ENCODE results near the gene RTL1.

- TF ChIP-seq, protein P1, sequence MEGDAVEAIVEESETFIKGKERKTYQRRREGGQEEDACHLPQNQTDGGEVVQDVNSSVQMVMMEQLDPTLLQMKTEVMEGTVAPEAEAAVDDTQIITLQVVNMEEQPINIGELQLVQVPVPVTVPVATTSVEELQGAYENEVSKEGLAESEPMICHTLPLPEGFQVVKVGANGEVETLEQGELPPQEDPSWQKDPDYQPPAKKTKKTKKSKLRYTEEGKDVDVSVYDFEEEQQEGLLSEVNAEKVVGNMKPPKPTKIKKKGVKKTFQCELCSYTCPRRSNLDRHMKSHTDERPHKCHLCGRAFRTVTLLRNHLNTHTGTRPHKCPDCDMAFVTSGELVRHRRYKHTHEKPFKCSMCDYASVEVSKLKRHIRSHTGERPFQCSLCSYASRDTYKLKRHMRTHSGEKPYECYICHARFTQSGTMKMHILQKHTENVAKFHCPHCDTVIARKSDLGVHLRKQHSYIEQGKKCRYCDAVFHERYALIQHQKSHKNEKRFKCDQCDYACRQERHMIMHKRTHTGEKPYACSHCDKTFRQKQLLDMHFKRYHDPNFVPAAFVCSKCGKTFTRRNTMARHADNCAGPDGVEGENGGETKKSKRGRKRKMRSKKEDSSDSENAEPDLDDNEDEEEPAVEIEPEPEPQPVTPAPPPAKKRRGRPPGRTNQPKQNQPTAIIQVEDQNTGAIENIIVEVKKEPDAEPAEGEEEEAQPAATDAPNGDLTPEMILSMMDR (IDR thresholded peaks at IDR 0.05; ENCODE audit: insufficient read depth, low read length) = no peak
- TF ChIP-seq POLR2AphosphoS5 (IDR thresholded peaks at IDR 0.05; ENCODE audit: low read depth) = no peak
- no peak for TF ChIP-seq GABPA (IDR thresholded peaks at IDR 0.05; ENCODE audit: low read depth)
- TF ChIP-seq, protein P2, sequence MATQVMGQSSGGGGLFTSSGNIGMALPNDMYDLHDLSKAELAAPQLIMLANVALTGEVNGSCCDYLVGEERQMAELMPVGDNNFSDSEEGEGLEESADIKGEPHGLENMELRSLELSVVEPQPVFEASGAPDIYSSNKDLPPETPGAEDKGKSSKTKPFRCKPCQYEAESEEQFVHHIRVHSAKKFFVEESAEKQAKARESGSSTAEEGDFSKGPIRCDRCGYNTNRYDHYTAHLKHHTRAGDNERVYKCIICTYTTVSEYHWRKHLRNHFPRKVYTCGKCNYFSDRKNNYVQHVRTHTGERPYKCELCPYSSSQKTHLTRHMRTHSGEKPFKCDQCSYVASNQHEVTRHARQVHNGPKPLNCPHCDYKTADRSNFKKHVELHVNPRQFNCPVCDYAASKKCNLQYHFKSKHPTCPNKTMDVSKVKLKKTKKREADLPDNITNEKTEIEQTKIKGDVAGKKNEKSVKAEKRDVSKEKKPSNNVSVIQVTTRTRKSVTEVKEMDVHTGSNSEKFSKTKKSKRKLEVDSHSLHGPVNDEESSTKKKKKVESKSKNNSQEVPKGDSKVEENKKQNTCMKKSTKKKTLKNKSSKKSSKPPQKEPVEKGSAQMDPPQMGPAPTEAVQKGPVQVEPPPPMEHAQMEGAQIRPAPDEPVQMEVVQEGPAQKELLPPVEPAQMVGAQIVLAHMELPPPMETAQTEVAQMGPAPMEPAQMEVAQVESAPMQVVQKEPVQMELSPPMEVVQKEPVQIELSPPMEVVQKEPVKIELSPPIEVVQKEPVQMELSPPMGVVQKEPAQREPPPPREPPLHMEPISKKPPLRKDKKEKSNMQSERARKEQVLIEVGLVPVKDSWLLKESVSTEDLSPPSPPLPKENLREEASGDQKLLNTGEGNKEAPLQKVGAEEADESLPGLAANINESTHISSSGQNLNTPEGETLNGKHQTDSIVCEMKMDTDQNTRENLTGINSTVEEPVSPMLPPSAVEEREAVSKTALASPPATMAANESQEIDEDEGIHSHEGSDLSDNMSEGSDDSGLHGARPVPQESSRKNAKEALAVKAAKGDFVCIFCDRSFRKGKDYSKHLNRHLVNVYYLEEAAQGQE (IDR thresholded peaks at IDR 0.05; ENCODE audit: insufficient replicate concordance, low read depth) = no peak
- no peak for TF ChIP-seq SPI1 (IDR thresholded peaks at IDR 0.05; ENCODE audit: borderline replicate concordance, low read depth)
Observed at GRCh38 chr14:100860556-100861187, 42.9 kb downstream of the RTL1 start.

All from HL-60 (cell line).